GM19328 (cell line): Measurements from ENCODE around the gene POC1A.
A peak's percentile ranks its signal among the peaks of the same experiment; 100 is the strongest.

Experiments used
- ATAC-seq: cut with Tn5 transposase; IDR thresholded peaks from one replicate; pipeline ENCODE4 v1.9.1; 2021; ENCODE audit warnings: mild to moderate bottlenecking, moderate library complexity; ENCODE audit not compliant: unreplicated experiment

POC1A gene

GRCh38 chr3:52070724-52071621 is 83.2 kb downstream of the POC1A start:
- ATAC-seq: no peak

GRCh38 chr3:52069855-52070254 is 84.4 kb downstream of the POC1A start:
- ATAC-seq: no peak

GRCh38 chr3:52069135-52069534 is 85.1 kb downstream of the POC1A start:
- no peak for ATAC-seq

GRCh38 chr3:52068730-52069129 is 85.5 kb downstream of the POC1A start:
- no peak for ATAC-seq

GRCh38 chr3:52068055-52068571 is 86.1 kb downstream of the POC1A start:
- ATAC-seq: no peak

- no peak for ATAC-seq
Measured at GRCh38 chr3:52067526-52067925, 86.7 kb downstream of the POC1A start.

- ATAC-seq: no peak
Measured at GRCh38 chr3:52067046-52067445, 87.2 kb downstream of the POC1A start.

GRCh38 chr3:52065264-52065756 is 88.9 kb downstream of the POC1A start:
- ATAC-seq: no peak

- ATAC-seq: no peak
Measured at GRCh38 chr3:52064561-52064960, 89.7 kb downstream of the POC1A start.

- ATAC-seq: no peak
Measured at GRCh38 chr3:52063026-52063723, 91.0 kb downstream of the POC1A start.

- ATAC-seq: no peak
Measured at GRCh38 chr3:52062505-52062904, 91.7 kb downstream of the POC1A start.

GRCh38 chr3:52061121-52061910 is 92.9 kb downstream of the POC1A start:
- no peak for ATAC-seq

GRCh38 chr3:52059781-52060180 is 94.4 kb downstream of the POC1A start:
- ATAC-seq: no peak

GRCh38 chr3:52057812-52058495 is 96.3 kb downstream of the POC1A start:
- no peak for ATAC-seq

GRCh38 chr3:52056968-52057811 is 97.0 kb downstream of the POC1A start:
- peak; percentile 79 for ATAC-seq

- no peak for ATAC-seq
Measured at GRCh38 chr3:52056521-52056967, 97.7 kb downstream of the POC1A start, which contains the start of gene DUSP7. Gene DUSP7 (minus strand): TSS chr3:52056571. CDS start chr3:52056366, 205 bp downstream.

GRCh38 chr3:52055537-52056351 is 98.5 kb downstream of the POC1A start:
- no peak for ATAC-seq
